ENCODE results near the gene PCGF2.

DNA sequence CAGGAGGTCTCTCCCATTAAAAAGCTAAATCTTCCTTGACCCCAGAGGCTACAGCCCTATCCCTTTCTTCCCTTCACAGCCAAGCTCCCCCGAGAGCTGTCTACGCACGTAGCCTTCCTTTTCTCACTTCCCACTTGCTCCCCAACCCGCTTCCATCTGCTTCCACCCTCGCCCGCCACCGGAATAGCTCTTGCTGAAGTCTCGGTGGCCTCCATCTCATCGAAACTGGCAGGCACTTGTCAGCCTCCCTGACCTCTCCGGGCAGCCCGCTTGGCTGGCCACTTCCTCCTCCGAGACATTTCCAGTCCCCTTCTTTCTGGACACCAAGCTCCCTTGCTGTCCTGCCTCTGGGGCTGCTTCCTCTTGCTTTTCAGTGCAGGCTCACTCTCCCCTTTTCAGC lies 62.6 kb downstream of the PCGF2 start:
- TF ChIP-seq, protein P1, sequence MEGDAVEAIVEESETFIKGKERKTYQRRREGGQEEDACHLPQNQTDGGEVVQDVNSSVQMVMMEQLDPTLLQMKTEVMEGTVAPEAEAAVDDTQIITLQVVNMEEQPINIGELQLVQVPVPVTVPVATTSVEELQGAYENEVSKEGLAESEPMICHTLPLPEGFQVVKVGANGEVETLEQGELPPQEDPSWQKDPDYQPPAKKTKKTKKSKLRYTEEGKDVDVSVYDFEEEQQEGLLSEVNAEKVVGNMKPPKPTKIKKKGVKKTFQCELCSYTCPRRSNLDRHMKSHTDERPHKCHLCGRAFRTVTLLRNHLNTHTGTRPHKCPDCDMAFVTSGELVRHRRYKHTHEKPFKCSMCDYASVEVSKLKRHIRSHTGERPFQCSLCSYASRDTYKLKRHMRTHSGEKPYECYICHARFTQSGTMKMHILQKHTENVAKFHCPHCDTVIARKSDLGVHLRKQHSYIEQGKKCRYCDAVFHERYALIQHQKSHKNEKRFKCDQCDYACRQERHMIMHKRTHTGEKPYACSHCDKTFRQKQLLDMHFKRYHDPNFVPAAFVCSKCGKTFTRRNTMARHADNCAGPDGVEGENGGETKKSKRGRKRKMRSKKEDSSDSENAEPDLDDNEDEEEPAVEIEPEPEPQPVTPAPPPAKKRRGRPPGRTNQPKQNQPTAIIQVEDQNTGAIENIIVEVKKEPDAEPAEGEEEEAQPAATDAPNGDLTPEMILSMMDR (IDR thresholded peaks at IDR 0.05) = no peak
- no peak for TF ChIP-seq EZH2 (IDR thresholded peaks at IDR 0.05)
